ENCODE measurements around the gene SLC35B2. TPM values are rescaled to one million over a fixed set of nuclear protein-coding genes. Genes with fewer than 3 reads are reported as not detected.

SLC35B2 gene
- total and polyA plus RNA-seq, 4 donors = 18.9 to 27.0 (median 21.1) TPM

GRCh38 chr6:44235269-44235668, 22.1 kb downstream of the SLC35B2 start:
- peak overlapping the region; percentile 34 to 60 for H3K9ac ChIP-seq (ENCODE audit: low read depth in 1 of 2, low read length in 2 of 2)
- no peak overlapping the region for H3K4me3 ChIP-seq (ENCODE audit: low read depth in 1 of 3, low read length in 3 of 3)
- no peaks in the 10 kb centered on the region for H3K27me3 ChIP-seq (ENCODE audit: control insufficient read depth in 4 of 4, insufficient read depth in 4 of 4, low read length in 3 of 4)
- TF ChIP-seq ZBTB33 (IDR thresholded peaks at IDR 0.05) = no peak
- no peak for TF ChIP-seq RXRA (IDR thresholded peaks at IDR 0.05)
- no peak for TF ChIP-seq SP1 (IDR thresholded peaks at IDR 0.05)
- TF ChIP-seq YY1 (IDR thresholded peaks at IDR 0.05) = no peak
- TF ChIP-seq ATF3 (IDR thresholded peaks at IDR 0.05) = no peak
- no peak for TF ChIP-seq RAD21 (IDR thresholded peaks at IDR 0.05)
- TF ChIP-seq FOXA2 (IDR thresholded peaks at IDR 0.05) = no peak
- no peak for TF ChIP-seq CTCF (IDR thresholded peaks at IDR 0.05; ENCODE audit: low read depth, low read length, missing input control)
- TF ChIP-seq FOXA1 (IDR thresholded peaks at IDR 0.05) = no peak
- no peak for TF ChIP-seq NR2F2 (IDR thresholded peaks at IDR 0.05)
- TF ChIP-seq REST (IDR thresholded peaks at IDR 0.05) = no peak
- TF ChIP-seq TAF1 (conservative IDR thresholded peaks at IDR 0.05) = no peak
- TF ChIP-seq HNF4A (conservative IDR thresholded peaks at IDR 0.05) = no peak
- no peak for TF ChIP-seq MAX (IDR thresholded peaks at IDR 0.05)
- H3K4me1 ChIP-seq (ENCODE audit: control insufficient read depth in 4 of 4, insufficient read depth in 4 of 4, low read length in 3 of 4) = peaks cover 16 to 58% (median 47%) of the 10 kb centered on the region in 4 donors
- no peak for DNase-seq (ENCODE audit: low spot score)
- peaks cover 0 to 4% (median 2%) of the 10 kb centered on the region in 4 donors for H3K36me3 ChIP-seq (ENCODE audit: control insufficient read depth in 4 of 4, insufficient read depth in 3 of 4, low read depth in 1 of 4, low read length in 3 of 4)
- H3K27ac ChIP-seq (ENCODE audit: low read depth in 1 of 2, low read length in 2 of 2) = peak overlapping the region; percentile 97 to 99
- H3K9me3 ChIP-seq (ENCODE audit: control insufficient read depth in 4 of 4, low read length in 3 of 4) = no peaks in the 10 kb centered on the region
- 49% methylated on average over 6 of the region's 6 CpGs for WGBS
